A549 (cell line): ENCODE measurements around the gene TLK1. TPM values are rescaled to one million over a fixed set of nuclear protein-coding genes. Genes with fewer than 3 reads are reported as not detected.

Experiments used
- ATAC-seq, 2 experiments: fragments of 200-7000 bp in 1 of 2; fragments of >200 bp in 1 of 2; cut with Nextera tagmentation in 1 of 2; cut with Tn5 transposase in 1 of 2; 3 replicates each; pipeline versions ENCODE4 v1.8.0 to v1.9.1; 2018 to 2020; ENCODE audit warnings: mild to moderate bottlenecking in 1 of 2, moderate library complexity in 1 of 2
- CTCF ChIA-PET: fragments of 300-600 bp; sonication (Branson Sonifier 250); formaldehyde crosslinking; extraction: SDS; loops from one replicate; lab custom pipeline; 2021; ENCODE audit warnings: antibody characterized with exemption, inconsistent platforms; lab: Yijun Ruan, JAX
- POLR2A ChIA-PET: fragments of 350-600 bp; formaldehyde crosslinking; extraction: SDS; loops from one replicate; lab custom pipeline; 2021; ENCODE audit warnings: antibody characterized with exemption, inconsistent platforms; lab: Yijun Ruan, JAX
- DNase-seq, 2 experiments: peaks; one replicate each; pipeline versions ENCODE4 v3.0.0 to v3.0.0-alpha.2; 2011 to 2016; ENCODE audit warnings: low read depth in 1 of 2, low spot score in 1 of 2
- FAIRE-seq: peaks from 2 replicates; lab custom pipeline; 2011; peaks lifted over from hg19 to GRCh38; lab: Jason Lieb, UNC
- H3K27ac ChIP-seq, 2 experiments: fragments of >200 bp; sonication (Bioruptor Twin); formaldehyde crosslinking; 3 replicates each; pipeline ENCODE4 v1.5.1; 2016 to 2017
- H3K4me1 ChIP-seq: fragments of >200 bp; sonication (Bioruptor Twin); formaldehyde crosslinking; 3 replicates; pipeline ENCODE4 v1.6.1; 2016
- H3K4me2 ChIP-seq: fragments of >200 bp; sonication (Bioruptor Twin); formaldehyde crosslinking; 3 replicates; pipeline ENCODE4 v1.6.1; 2016
- H3K4me3 ChIP-seq: fragments of >200 bp; sonication (Bioruptor Twin); formaldehyde crosslinking; 3 replicates; pipeline ENCODE4 v1.5.1; 2016
- H3K9me3 ChIP-seq: fragments of >200 bp; sonication (Bioruptor Twin); formaldehyde crosslinking; 3 replicates; pipeline ENCODE4 v1.6.1; 2016
- ATOH8 ChIP-seq: fragments of 250-450 bp; sonication (Bioruptor Pico); IDR thresholded peaks from 2 replicates; pipeline ENCODE4 v1.5.0; 2020; ENCODE audit warnings: low read depth, mild to moderate bottlenecking, moderate library complexity
- CBX2 ChIP-seq: fragments of 200-600 bp; sonication (generic); IDR thresholded peaks from 2 replicates; pipeline ENCODE4 v1.6.1; 2016; ENCODE audit warnings: low read depth, mild to moderate bottlenecking, borderline replicate concordance
- CEBPB ChIP-seq, 2 experiments: fragments of >200 bp in 1 of 2; sonication (Bioruptor Twin) in 1 of 2; formaldehyde crosslinking in 1 of 2; IDR thresholded peaks; 2 replicates each; pipeline ENCODE4 v1.6.1; 2012 to 2016
- CHD2 ChIP-seq: fragments of 150-350 bp; IDR thresholded peaks from 2 replicates; pipeline ENCODE4 v1.6.1; 2014; ENCODE audit warnings: low read length; ENCODE audit not compliant: partially characterized antibody
- CHD4 ChIP-seq: fragments of 200-600 bp; sonication (generic); IDR thresholded peaks from 2 replicates; pipeline ENCODE4 v1.6.1; 2016; ENCODE audit warnings: antibody characterized with exemption, mild to moderate bottlenecking, borderline replicate concordance
- EHMT2 ChIP-seq: fragments of 200-600 bp; sonication (generic); IDR thresholded peaks from 2 replicates; pipeline ENCODE4 v1.6.1; 2016; ENCODE audit warnings: antibody characterized with exemption, low read depth, mild to moderate bottlenecking, moderate library complexity
- EP300 ChIP-seq, 2 experiments: fragments of >200 bp; sonication (Bioruptor Twin); formaldehyde crosslinking; IDR thresholded peaks; 2 replicates in 1 of 2; 3 replicates in 1 of 2; pipeline ENCODE4 v1.6.1; 2016 to 2017
- ESRRA ChIP-seq: fragments of 150-350 bp; IDR thresholded peaks from 2 replicates; pipeline ENCODE4 v1.6.1; 2014; ENCODE audit warnings: mild to moderate bottlenecking, low read length, borderline replicate concordance
- FOXS1 ChIP-seq: fragments of 250-450 bp; sonication (Bioruptor Pico); IDR thresholded peaks from 2 replicates; pipeline ENCODE4 v1.5.0; 2020; ENCODE audit warnings: mild to moderate bottlenecking, moderate library complexity
- GATA3 ChIP-seq: IDR thresholded peaks from 2 replicates; pipeline ENCODE4 v1.6.1; 2012; ENCODE audit warnings: borderline replicate concordance
- HEYL ChIP-seq: fragments of 250-450 bp; sonication (Bioruptor Pico); IDR thresholded peaks from 2 replicates; pipeline ENCODE4 v1.8.0; 2021; ENCODE audit warnings: mild to moderate bottlenecking, moderate library complexity
- HMGXB4 ChIP-seq: fragments of 250-450 bp; sonication (Bioruptor Pico); IDR thresholded peaks from 2 replicates; pipeline ENCODE4 v1.5.0; 2021; ENCODE audit warnings: mild to moderate bottlenecking, moderate library complexity, borderline replicate concordance
- MAZ ChIP-seq: fragments of 150-350 bp; IDR thresholded peaks from 2 replicates; pipeline ENCODE4 v1.6.1; 2014; ENCODE audit warnings: antibody characterized with exemption, low read depth, low read length, borderline replicate concordance
- NPAS2 ChIP-seq: fragments of 250-450 bp; sonication (Bioruptor Pico); IDR thresholded peaks from 2 replicates; pipeline ENCODE4 v1.8.0; 2022; ENCODE audit warnings: mild to moderate bottlenecking, moderate library complexity, borderline replicate concordance
- POLR2A ChIP-seq: IDR thresholded peaks from 2 replicates; pipeline ENCODE4 v1.6.1; 2012; ENCODE audit warnings: mild to moderate bottlenecking, low read length
- RARB ChIP-seq: fragments of 250-450 bp; sonication (Bioruptor Pico); IDR thresholded peaks from 2 replicates; pipeline ENCODE4 v1.8.0; 2021; ENCODE audit warnings: mild to moderate bottlenecking, moderate library complexity
- TP53 ChIP-seq: fragments of 250-450 bp; sonication (Bioruptor Pico); IDR thresholded peaks from 2 replicates; pipeline ENCODE4 v1.5.0; 2021; ENCODE audit warnings: mild to moderate bottlenecking, moderate library complexity
- USF2 ChIP-seq: fragments of 450-650 bp; IDR thresholded peaks from 2 replicates; pipeline ENCODE4 v1.6.1; 2014; ENCODE audit warnings: antibody characterized with exemption
- ZFP36 ChIP-seq: fragments of 450-650 bp; IDR thresholded peaks from 2 replicates; pipeline ENCODE4 v1.6.1; 2014; ENCODE audit warnings: borderline replicate concordance; ENCODE audit not compliant: partially characterized antibody
- ZNF302 ChIP-seq: fragments of 250-450 bp; sonication (Bioruptor Pico); IDR thresholded peaks from 2 replicates; pipeline ENCODE4 v1.9.0; 2021; ENCODE audit warnings: inconsistent platforms, mild to moderate bottlenecking, moderate library complexity
- ZSCAN20 ChIP-seq: fragments of 250-450 bp; sonication (Bioruptor Pico); IDR thresholded peaks from 2 replicates; pipeline ENCODE4 v1.8.0; 2022; ENCODE audit warnings: mild to moderate bottlenecking, moderate library complexity
- WGBS: methylation state at CpG from one replicate; pipeline ENCODE4 v1.1.6; 2017; ENCODE audit errors: missing lambda C conversion rate; 5-methylcytosine and 5-hydroxymethylcytosine counted together
- polyA plus RNA-seq, 4 experiments: library from polyadenylated mRNA; depleted of rRNA in 3 of 4; stranded (reverse); fragments of >200 nt; fragmentation: RNase III in 1 of 4; extraction: RNeasy Plus Mini Kit Qiagen cat#74134 plus additional on column Dnase treatment in 1 of 4; gene quantifications; 2 replicates in 3 of 4; 3 replicates in 1 of 4; pipeline ENCODE4 v1.2.3, GENCODE V29; 2011 to 2017

TLK1 gene
- polyA plus RNA-seq, 2 of the 4 experiments (the other 2 are of a cell fraction), result 16.9 to 28.9 TPM

- Histone ChIP-seq H3K27ac (no peak overlapping the region), H3K4me2 (no peak overlapping the region), H3K9me3 (no peaks in the 10 kb centered on the region), H3K4me3 (no peak overlapping the region), H3K4me1 (no peaks in the 10 kb centered on the region)
- DNase-seq (no peak), ATAC-seq (no peak), FAIRE-seq (no peak)
- POLR2A ChIA-PET, result interaction anchor here (1.0 kb wide), 1 partner anchor 14 kb away, joined by 3 read pairs; no protein-coding TSS in a partner anchor
- CTCF ChIA-PET, result interaction anchor here (0.7 to 1.1 kb wide), 2 partner anchors 12 to 407 kb away, joined by 4 read pairs; no protein-coding TSS in a partner anchor
- TF ChIP-seq ZFP36 (no peak), CBX2 (no peak), EHMT2 (no peak), ESRRA (no peak), HMGXB4 (no peak), TP53 (CRISPR knock-in tag) (no peak), FOXS1 (CRISPR knock-in tag) (no peak), ZNF302 (no peak), EP300 (IDR thresholded peaks at IDR 0.05) (no peak), MAZ (no peak), ATOH8 (CRISPR knock-in tag) (no peak), ZSCAN20 (CRISPR knock-in tag) (no peak), USF2 (no peak), CHD4 (no peak), GATA3 (no peak), POLR2A (no peak), NPAS2 (CRISPR knock-in tag) (no peak)
- 88% methylated on average over 2 of the region's 2 CpGs for WGBS
These were observed 152.0 kb downstream of the TLK1 start for GRCh38 chr2:171008550-171009205.

GRCh38 chr2:171004833-171005232 is 155.9 kb downstream of the TLK1 start:
- Histone ChIP-seq H3K27ac (no peak overlapping the region), H3K4me2 (no peak overlapping the region), H3K9me3 (no peaks in the 10 kb centered on the region), H3K4me1 (no peaks in the 10 kb centered on the region), H3K4me3 (no peak overlapping the region)
- TF ChIP-seq RARB (CRISPR knock-in tag), result no peak
- TF ChIP-seq CEBPB (IDR thresholded peaks at IDR 0.05), result no peak
- no peak for TF ChIP-seq CHD2
- no peak for TF ChIP-seq HEYL (CRISPR knock-in tag)
- ChIA-PET POLR2A (no interaction called here), CTCF (interaction anchor here (1.1 kb wide), 1 partner anchor 154 kb away, joined by 3 read pairs; no protein-coding TSS in a partner anchor)
- ATAC-seq (no peak), DNase-seq (no peak), FAIRE-seq (no peak)
- WGBS, result 80% methylated on average over 2 of the region's 2 CpGs
